ENCODE data around the gene PSMA6. TPM values are rescaled to one million over a fixed set of nuclear protein-coding genes. Genes with fewer than 3 reads are reported as not detected.

PSMA6 gene
- total and polyA plus RNA-seq, 2 of the 13 experiments (the other 11 are each of a cell fraction or from before 2014, with no cell fraction given), result 525 to 1,109 TPM

DNA sequence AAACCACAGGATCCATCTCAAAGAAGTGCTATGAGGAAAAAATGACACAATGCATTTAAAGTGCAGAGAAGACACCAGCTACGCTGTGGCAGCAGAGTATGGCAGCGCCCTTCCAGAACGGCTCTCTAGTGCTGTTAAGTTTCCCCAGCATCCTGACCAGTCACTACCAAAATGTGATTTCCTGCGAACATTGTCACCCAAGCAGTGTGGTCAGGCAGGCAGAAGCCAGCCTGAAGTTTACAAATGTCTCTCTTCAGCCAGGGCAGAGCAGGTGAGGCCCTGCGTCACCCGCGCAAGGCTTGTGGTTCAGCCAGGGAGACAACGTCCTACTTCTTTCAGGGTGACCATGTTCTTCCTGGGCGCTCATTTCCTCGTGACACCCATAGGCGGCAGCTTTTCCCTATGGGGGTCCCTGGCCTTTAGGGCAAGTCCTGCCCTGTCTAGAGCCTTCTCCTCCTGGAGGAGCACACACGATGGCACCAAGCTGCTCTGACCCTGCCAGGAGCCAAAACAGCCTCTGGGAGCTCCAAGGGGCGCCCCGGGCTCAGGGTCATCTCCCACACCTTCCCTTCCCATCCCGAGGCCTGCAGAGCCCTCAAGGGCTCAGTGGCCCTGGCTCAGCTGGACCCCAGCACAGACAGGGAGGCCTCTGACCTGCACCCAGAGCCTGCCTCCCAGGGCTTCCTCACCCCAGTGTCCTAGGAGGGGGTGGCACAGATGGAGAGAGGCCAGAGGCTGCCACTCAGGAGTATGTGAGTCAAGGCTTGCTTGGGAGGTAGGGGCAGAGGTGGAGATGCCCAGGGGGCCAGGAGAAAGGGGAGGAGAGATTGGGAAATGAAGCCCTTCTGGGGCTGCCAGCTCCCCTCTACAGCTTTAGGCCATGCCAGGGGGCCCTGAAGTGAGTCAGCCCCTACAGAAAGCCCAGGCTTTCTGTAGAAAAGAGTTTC is 41.9 kb downstream of the PSMA6 start (continued):
- TF ChIP-seq, protein P1, sequence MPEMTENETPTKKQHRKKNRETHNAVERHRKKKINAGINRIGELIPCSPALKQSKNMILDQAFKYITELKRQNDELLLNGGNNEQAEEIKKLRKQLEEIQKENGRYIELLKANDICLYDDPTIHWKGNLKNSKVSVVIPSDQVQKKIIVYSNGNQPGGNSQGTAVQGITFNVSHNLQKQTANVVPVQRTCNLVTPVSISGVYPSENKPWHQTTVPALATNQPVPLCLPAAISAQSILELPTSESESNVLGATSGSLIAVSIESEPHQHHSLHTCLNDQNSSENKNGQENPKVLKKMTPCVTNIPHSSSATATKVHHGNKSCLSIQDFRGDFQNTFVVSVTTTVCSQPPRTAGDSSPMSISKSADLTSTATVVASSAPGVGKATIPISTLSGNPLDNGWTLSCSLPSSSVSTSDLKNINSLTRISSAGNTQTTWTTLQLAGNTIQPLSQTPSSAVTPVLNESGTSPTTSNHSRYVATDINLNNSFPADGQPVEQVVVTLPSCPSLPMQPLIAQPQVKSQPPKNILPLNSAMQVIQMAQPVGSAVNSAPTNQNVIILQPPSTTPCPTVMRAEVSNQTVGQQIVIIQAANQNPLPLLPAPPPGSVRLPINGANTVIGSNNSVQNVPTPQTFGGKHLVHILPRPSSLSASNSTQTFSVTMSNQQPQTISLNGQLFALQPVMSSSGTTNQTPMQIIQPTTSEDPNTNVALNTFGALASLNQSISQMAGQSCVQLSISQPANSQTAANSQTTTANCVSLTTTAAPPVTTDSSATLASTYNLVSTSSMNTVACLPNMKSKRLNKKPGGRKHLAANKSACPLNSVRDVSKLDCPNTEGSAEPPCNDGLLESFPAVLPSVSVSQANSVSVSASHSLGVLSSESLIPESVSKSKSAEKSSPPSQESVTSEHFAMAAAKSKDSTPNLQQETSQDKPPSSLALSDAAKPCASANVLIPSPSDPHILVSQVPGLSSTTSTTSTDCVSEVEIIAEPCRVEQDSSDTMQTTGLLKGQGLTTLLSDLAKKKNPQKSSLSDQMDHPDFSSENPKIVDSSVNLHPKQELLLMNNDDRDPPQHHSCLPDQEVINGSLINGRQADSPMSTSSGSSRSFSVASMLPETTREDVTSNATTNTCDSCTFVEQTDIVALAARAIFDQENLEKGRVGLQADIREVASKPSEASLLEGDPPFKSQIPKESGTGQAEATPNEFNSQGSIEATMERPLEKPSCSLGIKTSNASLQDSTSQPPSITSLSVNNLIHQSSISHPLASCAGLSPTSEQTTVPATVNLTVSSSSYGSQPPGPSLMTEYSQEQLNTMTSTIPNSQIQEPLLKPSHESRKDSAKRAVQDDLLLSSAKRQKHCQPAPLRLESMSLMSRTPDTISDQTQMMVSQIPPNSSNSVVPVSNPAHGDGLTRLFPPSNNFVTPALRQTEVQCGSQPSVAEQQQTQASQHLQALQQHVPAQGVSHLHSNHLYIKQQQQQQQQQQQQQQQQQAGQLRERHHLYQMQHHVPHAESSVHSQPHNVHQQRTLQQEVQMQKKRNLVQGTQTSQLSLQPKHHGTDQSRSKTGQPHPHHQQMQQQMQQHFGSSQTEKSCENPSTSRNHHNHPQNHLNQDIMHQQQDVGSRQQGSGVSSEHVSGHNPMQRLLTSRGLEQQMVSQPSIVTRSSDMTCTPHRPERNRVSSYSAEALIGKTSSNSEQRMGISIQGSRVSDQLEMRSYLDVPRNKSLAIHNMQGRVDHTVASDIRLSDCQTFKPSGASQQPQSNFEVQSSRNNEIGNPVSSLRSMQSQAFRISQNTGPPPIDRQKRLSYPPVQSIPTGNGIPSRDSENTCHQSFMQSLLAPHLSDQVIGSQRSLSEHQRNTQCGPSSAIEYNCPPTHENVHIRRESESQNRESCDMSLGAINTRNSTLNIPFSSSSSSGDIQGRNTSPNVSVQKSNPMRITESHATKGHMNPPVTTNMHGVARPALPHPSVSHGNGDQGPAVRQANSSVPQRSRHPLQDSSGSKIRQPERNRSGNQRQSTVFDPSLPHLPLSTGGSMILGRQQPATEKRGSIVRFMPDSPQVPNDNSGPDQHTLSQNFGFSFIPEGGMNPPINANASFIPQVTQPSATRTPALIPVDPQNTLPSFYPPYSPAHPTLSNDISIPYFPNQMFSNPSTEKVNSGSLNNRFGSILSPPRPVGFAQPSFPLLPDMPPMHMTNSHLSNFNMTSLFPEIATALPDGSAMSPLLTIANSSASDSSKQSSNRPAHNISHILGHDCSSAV (CRISPR knock-in tag; IDR thresholded peaks at IDR 0.05; ENCODE audit: borderline replicate concordance), result no peak
- TF ChIP-seq, protein P2, sequence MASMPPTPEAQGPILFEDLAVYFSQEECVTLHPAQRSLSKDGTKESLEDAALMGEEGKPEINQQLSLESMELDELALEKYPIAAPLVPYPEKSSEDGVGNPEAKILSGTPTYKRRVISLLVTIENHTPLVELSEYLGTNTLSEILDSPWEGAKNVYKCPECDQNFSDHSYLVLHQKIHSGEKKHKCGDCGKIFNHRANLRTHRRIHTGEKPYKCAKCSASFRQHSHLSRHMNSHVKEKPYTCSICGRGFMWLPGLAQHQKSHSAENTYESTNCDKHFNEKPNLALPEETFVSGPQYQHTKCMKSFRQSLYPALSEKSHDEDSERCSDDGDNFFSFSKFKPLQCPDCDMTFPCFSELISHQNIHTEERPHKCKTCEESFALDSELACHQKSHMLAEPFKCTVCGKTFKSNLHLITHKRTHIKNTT (CRISPR knock-in tag; IDR thresholded peaks at IDR 0.05), result no peak
- TF ChIP-seq, protein P3, sequence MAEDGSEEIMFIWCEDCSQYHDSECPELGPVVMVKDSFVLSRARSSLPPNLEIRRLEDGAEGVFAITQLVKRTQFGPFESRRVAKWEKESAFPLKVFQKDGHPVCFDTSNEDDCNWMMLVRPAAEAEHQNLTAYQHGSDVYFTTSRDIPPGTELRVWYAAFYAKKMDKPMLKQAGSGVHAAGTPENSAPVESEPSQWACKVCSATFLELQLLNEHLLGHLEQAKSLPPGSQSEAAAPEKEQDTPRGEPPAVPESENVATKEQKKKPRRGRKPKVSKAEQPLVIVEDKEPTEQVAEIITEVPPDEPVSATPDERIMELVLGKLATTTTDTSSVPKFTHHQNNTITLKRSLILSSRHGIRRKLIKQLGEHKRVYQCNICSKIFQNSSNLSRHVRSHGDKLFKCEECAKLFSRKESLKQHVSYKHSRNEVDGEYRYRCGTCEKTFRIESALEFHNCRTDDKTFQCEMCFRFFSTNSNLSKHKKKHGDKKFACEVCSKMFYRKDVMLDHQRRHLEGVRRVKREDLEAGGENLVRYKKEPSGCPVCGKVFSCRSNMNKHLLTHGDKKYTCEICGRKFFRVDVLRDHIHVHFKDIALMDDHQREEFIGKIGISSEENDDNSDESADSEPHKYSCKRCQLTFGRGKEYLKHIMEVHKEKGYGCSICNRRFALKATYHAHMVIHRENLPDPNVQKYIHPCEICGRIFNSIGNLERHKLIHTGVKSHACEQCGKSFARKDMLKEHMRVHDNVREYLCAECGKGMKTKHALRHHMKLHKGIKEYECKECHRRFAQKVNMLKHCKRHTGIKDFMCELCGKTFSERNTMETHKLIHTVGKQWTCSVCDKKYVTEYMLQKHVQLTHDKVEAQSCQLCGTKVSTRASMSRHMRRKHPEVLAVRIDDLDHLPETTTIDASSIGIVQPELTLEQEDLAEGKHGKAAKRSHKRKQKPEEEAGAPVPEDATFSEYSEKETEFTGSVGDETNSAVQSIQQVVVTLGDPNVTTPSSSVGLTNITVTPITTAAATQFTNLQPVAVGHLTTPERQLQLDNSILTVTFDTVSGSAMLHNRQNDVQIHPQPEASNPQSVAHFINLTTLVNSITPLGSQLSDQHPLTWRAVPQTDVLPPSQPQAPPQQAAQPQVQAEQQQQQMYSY (CRISPR knock-in tag; IDR thresholded peaks at IDR 0.05), result no peak
- TF ChIP-seq, protein P4, sequence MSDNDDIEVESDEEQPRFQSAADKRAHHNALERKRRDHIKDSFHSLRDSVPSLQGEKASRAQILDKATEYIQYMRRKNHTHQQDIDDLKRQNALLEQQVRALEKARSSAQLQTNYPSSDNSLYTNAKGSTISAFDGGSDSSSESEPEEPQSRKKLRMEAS (IDR thresholded peaks at IDR 0.05), result no peak
- TF ChIP-seq ZNF30 (CRISPR knock-in tag; IDR thresholded peaks at IDR 0.05) (no peak), HMGA1 (CRISPR knock-in tag; conservative IDR thresholded peaks at IDR 0.05) (no peak), CCDC6 (CRISPR knock-in tag; IDR thresholded peaks at IDR 0.05) (no peak)
- TF ChIP-seq, protein P5, sequence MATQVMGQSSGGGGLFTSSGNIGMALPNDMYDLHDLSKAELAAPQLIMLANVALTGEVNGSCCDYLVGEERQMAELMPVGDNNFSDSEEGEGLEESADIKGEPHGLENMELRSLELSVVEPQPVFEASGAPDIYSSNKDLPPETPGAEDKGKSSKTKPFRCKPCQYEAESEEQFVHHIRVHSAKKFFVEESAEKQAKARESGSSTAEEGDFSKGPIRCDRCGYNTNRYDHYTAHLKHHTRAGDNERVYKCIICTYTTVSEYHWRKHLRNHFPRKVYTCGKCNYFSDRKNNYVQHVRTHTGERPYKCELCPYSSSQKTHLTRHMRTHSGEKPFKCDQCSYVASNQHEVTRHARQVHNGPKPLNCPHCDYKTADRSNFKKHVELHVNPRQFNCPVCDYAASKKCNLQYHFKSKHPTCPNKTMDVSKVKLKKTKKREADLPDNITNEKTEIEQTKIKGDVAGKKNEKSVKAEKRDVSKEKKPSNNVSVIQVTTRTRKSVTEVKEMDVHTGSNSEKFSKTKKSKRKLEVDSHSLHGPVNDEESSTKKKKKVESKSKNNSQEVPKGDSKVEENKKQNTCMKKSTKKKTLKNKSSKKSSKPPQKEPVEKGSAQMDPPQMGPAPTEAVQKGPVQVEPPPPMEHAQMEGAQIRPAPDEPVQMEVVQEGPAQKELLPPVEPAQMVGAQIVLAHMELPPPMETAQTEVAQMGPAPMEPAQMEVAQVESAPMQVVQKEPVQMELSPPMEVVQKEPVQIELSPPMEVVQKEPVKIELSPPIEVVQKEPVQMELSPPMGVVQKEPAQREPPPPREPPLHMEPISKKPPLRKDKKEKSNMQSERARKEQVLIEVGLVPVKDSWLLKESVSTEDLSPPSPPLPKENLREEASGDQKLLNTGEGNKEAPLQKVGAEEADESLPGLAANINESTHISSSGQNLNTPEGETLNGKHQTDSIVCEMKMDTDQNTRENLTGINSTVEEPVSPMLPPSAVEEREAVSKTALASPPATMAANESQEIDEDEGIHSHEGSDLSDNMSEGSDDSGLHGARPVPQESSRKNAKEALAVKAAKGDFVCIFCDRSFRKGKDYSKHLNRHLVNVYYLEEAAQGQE (IDR thresholded peaks at IDR 0.05; ENCODE audit: borderline replicate concordance in 1 of 2, low read depth in 1 of 2, low read length in 2 of 2), result no peak
